ENCODE measurements around the gene COQ8B. TPM values are rescaled to one million over a fixed set of nuclear protein-coding genes. Genes with fewer than 3 reads are reported as not detected.
A peak's percentile ranks its signal among the peaks of the same experiment; 100 is the strongest.

COQ8B gene
- total RNA-seq, 1 donor from 2014 or later = 27.7 TPM

GRCh38 chr19:40716031-40716481 is 630 bp downstream of the COQ8B start:
- Histone ChIP-seq H3K79me2 (ENCODE audit: low read depth) (peaks cover 60% of the 10 kb centered on the region), H3K9me3 (ENCODE audit: low read depth) (no peaks in the 10 kb centered on the region), H3K27ac (no peak overlapping the region), H2AFZ (replicated peaks) (no peak overlapping the region), H3K36me3 (no peaks in the 10 kb centered on the region), H3K4me3 (peak overlapping the region; percentile 65), H4K20me1 (ENCODE audit: low read depth) (peaks cover 34% of the 10 kb centered on the region), H3K4me2 (peak overlapping the region; percentile 78), H3K9ac (peak overlapping the region; percentile 27), H3F3A (ENCODE audit: low read depth) (peaks cover 23% of the 10 kb centered on the region), H3K4me1 (peaks cover 16% of the 10 kb centered on the region), H3K27me3 (no peaks in the 10 kb centered on the region)
- no peak for DNase-seq (ENCODE audit: low spot score)
- peaks cover 7% of the 10 kb centered on the region for H3K27me3 Mint-ChIP-seq (ENCODE audit: insufficient read depth, low read depth)
- TF ChIP-seq EZH2phosphoT487 (IDR thresholded peaks at IDR 0.05) (no peak), CTCF (IDR thresholded peaks at IDR 0.05) (no peak), EZH2 (IDR thresholded peaks at IDR 0.05) (no peak)
- peak overlapping the region; percentile 92 for H3K27ac Mint-ChIP-seq
- H3K36me3 Mint-ChIP-seq = peaks cover 12% of the 10 kb centered on the region
- no peaks in the 10 kb centered on the region for H3K9me3 Mint-ChIP-seq
- H3K4me3 Mint-ChIP-seq = peak overlapping the region; percentile 96
- peaks cover 44% of the 10 kb centered on the region for H3K4me1 Mint-ChIP-seq

GRCh38 chr19:40714441-40715299 is 2.0 kb downstream of the COQ8B start:
- H3K4me2 ChIP-seq = peak overlapping the region; percentile 78
- no peaks in the 10 kb centered on the region for H3K9me3 Mint-ChIP-seq
- peaks cover 46% of the 10 kb centered on the region for H3K79me2 ChIP-seq (ENCODE audit: low read depth)

GRCh38 chr19:40713939-40714338 is 2.7 kb downstream of the COQ8B start:
- peaks cover 31% of the 10 kb centered on the region for H3K4me1 Mint-ChIP-seq
- Histone ChIP-seq H3K36me3 (no peaks in the 10 kb centered on the region), H3K4me1 (peaks cover 8% of the 10 kb centered on the region), H3K9me3 (ENCODE audit: low read depth) (no peaks in the 10 kb centered on the region), H3K27me3 (no peaks in the 10 kb centered on the region), H2AFZ (replicated peaks) (no peak overlapping the region), H4K20me1 (ENCODE audit: low read depth) (peaks cover 15% of the 10 kb centered on the region), H3K79me2 (ENCODE audit: low read depth) (peaks cover 39% of the 10 kb centered on the region), H3K27ac (no peak overlapping the region), H3K4me3 (peak overlapping the region; percentile 65), H3F3A (ENCODE audit: low read depth) (peaks cover 23% of the 10 kb centered on the region), H3K4me2 (peak overlapping the region; percentile 78), H3K9ac (no peak overlapping the region)
- H3K4me3 Mint-ChIP-seq = peak overlapping the region; percentile 96
- no peaks in the 10 kb centered on the region for H3K9me3 Mint-ChIP-seq
- peaks cover 7% of the 10 kb centered on the region for H3K27me3 Mint-ChIP-seq (ENCODE audit: insufficient read depth, low read depth)
- peaks cover 15% of the 10 kb centered on the region for H3K36me3 Mint-ChIP-seq
- no peak for DNase-seq (ENCODE audit: low spot score)
- peak overlapping the region; percentile 88 for H3K27ac Mint-ChIP-seq
- no peak for TF ChIP-seq EZH2phosphoT487 (IDR thresholded peaks at IDR 0.05)
- TF ChIP-seq EZH2 (IDR thresholded peaks at IDR 0.05) = no peak
- no peak for TF ChIP-seq CTCF (IDR thresholded peaks at IDR 0.05)

More at GRCh38 chr19:40714441-40715299, 2.0 kb downstream of the COQ8B start:
- peaks cover 35% of the 10 kb centered on the region for H3K4me1 Mint-ChIP-seq
- Histone ChIP-seq H3K4me3 (peak overlapping the region; percentile 65), H3K27me3 (no peaks in the 10 kb centered on the region), H3K9me3 (ENCODE audit: low read depth) (no peaks in the 10 kb centered on the region), H3K27ac (no peak overlapping the region), H3F3A (ENCODE audit: low read depth) (peaks cover 23% of the 10 kb centered on the region), H4K20me1 (ENCODE audit: low read depth) (peaks cover 20% of the 10 kb centered on the region), H3K4me1 (peaks cover 15% of the 10 kb centered on the region), H3K36me3 (no peaks in the 10 kb centered on the region), H2AFZ (replicated peaks) (peak overlapping the region; percentile 68), H3K9ac (no peak overlapping the region)
- peak; percentile 95 for DNase-seq (ENCODE audit: low spot score)
- peaks cover 13% of the 10 kb centered on the region for H3K36me3 Mint-ChIP-seq
- TF ChIP-seq EZH2phosphoT487 (IDR thresholded peaks at IDR 0.05) = no peak
- peak; percentile 10 for TF ChIP-seq CTCF (IDR thresholded peaks at IDR 0.05)
- peak overlapping the region; percentile 92 for H3K27ac Mint-ChIP-seq
- H3K4me3 Mint-ChIP-seq = peak overlapping the region; percentile 96
- peaks cover 7% of the 10 kb centered on the region for H3K27me3 Mint-ChIP-seq (ENCODE audit: insufficient read depth, low read depth)

Data from neural progenitor cell (in vitro differentiated cells).